AG04449 (cell line): ENCODE results near the gene VSTM2B.

Source experiments
- CTCF ChIA-PET: fragments of 350-600 bp; formaldehyde crosslinking; extraction: SDS; loops from one replicate; lab custom pipeline; 2021; ENCODE audit warnings: antibody characterized with exemption; lab: Yijun Ruan, JAX
- POLR2A ChIA-PET: fragments of 400-600, 350-600 bp; formaldehyde crosslinking; extraction: SDS; loops from one replicate; lab custom pipeline; 2020; ENCODE audit warnings: antibody characterized with exemption, inconsistent platforms; lab: Yijun Ruan, JAX
- DNase-seq: peaks from one replicate; pipeline ENCODE4 v3.0.0-alpha.2; 2010; ENCODE audit warnings: low read depth, low spot score
- H3K4me3 ChIP-seq: 2 replicates; pipeline ENCODE4 v1.5.1; 2011; ENCODE audit warnings: low read depth, mild to moderate bottlenecking, control low read depth, low read length
- TF ChIP-seq, protein P1 (sequence below): IDR thresholded peaks from one replicate; pipeline ENCODE4 v1.5.1; 2011; ENCODE audit warnings: mild to moderate bottlenecking, moderate library complexity, low read length, control low read depth, inconsistent platforms; ENCODE audit not compliant: insufficient read depth; ENCODE audit errors: missing control alignments

VSTM2B gene

DNA sequence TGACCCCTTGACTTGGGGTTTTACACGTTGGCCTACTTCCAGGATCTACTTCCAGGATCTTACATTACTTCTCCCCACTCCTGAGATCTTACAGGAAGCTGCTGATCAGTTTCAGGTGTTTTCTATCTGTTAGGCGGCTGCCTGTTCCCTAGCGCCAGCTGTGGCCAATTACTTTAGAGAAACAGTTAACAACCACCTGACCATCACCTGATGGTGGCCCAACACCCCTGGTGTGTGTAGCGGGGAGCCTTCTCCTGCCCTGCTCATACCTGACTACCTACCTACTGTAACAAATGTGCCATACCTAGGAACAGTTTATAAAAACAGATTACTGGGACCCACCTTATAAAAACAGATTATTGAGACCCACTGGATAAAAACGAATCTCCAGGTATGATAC lies 77.5 kb downstream of the VSTM2B start:
- POLR2A ChIA-PET = no interaction called here
- H3K4me3 ChIP-seq = no peak overlapping the region
- CTCF ChIA-PET = interaction anchor here (2.2 to 22.2 kb wide), 2 partner anchors 7 to 108 kb away, joined by 7 to 647 read pairs; partner anchors contain the start of gene C19orf12
- TF ChIP-seq, protein P1, sequence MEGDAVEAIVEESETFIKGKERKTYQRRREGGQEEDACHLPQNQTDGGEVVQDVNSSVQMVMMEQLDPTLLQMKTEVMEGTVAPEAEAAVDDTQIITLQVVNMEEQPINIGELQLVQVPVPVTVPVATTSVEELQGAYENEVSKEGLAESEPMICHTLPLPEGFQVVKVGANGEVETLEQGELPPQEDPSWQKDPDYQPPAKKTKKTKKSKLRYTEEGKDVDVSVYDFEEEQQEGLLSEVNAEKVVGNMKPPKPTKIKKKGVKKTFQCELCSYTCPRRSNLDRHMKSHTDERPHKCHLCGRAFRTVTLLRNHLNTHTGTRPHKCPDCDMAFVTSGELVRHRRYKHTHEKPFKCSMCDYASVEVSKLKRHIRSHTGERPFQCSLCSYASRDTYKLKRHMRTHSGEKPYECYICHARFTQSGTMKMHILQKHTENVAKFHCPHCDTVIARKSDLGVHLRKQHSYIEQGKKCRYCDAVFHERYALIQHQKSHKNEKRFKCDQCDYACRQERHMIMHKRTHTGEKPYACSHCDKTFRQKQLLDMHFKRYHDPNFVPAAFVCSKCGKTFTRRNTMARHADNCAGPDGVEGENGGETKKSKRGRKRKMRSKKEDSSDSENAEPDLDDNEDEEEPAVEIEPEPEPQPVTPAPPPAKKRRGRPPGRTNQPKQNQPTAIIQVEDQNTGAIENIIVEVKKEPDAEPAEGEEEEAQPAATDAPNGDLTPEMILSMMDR = no peak
- DNase-seq = no peak

DNA sequence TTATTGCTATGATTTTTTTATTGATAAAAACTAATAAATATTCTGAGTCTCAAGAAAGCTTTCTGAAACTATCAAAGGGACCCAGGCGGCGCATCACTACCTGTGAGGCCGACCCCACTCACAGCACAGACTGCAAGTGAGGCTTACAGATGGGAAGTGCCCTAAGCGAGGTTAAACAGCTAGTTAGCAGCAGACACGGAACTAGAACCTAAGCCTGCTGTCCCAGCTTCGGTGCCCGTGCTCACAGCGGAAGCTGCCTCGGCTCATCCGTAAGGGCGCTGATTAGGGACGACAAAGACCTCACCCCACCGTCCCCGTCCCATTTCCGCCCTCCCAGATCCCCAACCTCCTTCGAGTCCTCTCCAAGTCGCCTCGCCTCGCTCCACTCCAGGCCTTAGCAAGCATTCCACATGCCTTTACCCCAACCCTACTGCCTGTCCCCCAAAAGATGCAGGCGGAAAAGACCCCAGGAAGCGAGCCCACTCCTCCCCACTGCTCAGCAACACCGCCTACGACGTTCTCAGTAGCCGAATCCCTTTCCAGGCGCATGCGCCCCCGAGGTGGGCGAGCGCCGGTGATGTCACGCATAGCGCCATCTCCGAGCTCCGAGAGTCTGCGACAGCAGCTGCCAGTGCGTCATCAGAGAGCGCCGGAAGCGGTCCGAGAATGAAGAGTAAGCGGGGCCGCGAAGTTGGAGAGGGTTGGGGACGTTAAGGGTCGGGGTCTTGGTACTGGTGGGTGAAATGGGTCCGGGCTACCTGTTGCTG lies 80.0 kb downstream of the VSTM2B start, which contains the start of gene POP4:
Gene POP4, plus strand, starts transcription at position 631 of the 767 bp plus-strand sequence. Its CDS starts 36 bp downstream, at position 667.
- H3K4me3 ChIP-seq = peak within 1 kb of the TSS; percentile 95
- TF ChIP-seq, protein P1 = no peak
- POLR2A ChIA-PET = interaction anchor here (0.5 to 2.0 kb wide), 11 partner anchors 11 to 361 kb away, joined by 3 to 11 read pairs (median 4); partner anchors contain the start of genes C19orf12 and PLEKHF1
- peak; percentile 57 for DNase-seq
- CTCF ChIA-PET = interaction anchor here (1.0 to 22.2 kb wide), 8 partner anchors 9 to 124 kb away, joined by 3 to 647 read pairs (median 72); partner anchors contain the start of genes C19orf12 and PLEKHF1

DNA sequence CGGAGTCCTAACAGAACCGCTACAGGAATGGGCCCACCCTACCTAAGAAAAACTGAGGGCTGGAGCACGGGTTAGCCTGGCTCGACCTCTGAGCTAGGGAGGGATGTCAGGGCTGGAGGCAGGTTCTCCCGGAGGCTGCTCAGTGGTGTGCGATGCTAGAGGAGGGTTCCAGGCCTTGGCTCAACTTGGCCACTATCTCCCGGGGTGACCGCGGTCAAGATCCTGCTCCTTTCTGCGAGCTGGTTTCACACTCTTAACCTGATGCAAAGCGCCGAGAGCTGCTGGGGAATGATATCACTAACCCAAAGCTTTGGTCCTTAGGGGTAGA lies 80.6 kb downstream of the VSTM2B start:
- H3K4me3 ChIP-seq = peak overlapping the region; percentile 95
- TF ChIP-seq, protein P1 = no peak
- POLR2A ChIA-PET = interaction anchor here (0.6 to 2.0 kb wide), 8 partner anchors 11 to 110 kb away, joined by 3 to 11 read pairs (median 5); partner anchors contain the start of genes C19orf12 and PLEKHF1
- DNase-seq = no peak
- CTCF ChIA-PET = interaction anchor here (1.0 to 22.2 kb wide), 10 partner anchors 9 to 165 kb away, joined by 3 to 647 read pairs (median 4); partner anchors contain the start of genes C19orf12 and PLEKHF1

DNA sequence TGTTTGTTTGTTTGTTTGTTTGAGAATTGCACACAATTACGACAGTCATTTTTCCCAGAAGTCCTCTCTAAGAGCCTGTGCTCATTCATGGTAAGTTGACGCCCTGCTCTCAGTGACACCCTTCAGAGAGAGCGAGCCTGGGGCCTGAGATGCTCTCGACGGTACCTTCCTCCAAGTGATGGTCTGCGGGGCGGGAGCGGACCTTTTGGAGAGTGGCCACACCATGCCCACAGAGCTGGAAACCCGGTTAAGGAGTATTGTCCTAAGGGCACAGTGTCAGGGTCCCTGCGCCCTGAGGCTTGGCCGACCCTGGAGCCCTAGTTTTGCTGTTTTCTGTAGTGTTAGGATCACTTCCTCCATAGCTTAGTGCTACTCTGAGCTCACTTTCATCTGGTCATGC lies 83.8 kb downstream of the VSTM2B start:
- TF ChIP-seq, protein P1 = no peak
- ChIA-PET CTCF (interaction anchor here (1.3 to 22.2 kb wide), 15 partner anchors 8 to 121 kb away, joined by 3 to 647 read pairs (median 17); partner anchors contain the start of genes C19orf12 and PLEKHF1), POLR2A (interaction anchor here (1.0 to 1.6 kb wide), 2 partner anchors 104 to 107 kb away, joined by 3 to 9 read pairs; no protein-coding TSS in a partner anchor)
- no peak overlapping the region for H3K4me3 ChIP-seq
- DNase-seq = no peak

DNA sequence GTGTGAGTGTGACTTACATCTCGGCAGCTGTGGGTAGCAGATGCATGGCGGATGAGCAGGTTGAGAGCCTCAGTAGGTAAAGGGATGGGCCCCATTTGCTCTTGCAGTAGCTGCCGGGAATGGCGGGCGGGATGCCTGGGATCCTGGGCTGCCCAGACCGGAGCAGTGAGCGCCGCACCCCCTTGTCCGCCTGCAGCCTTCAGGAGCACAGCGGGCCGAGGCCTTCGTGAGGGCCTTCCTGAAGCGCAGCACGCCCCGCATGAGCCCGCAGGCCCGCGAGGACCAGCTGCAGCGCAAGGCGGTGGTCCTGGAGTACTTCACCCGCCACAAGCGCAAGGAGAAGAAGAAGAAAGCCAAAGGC lies 84.4 kb downstream of the VSTM2B start:
- TF ChIP-seq, protein P1 = no peak
- CTCF ChIA-PET = interaction anchor here (0.6 to 22.2 kb wide), 30 partner anchors 8 to 336 kb away, joined by 3 to 647 read pairs (median 6); partner anchors contain the start of genes C19orf12 and PLEKHF1
- POLR2A ChIA-PET = interaction anchor here (1.0 to 1.6 kb wide), 3 partner anchors 52 to 106 kb away, joined by 3 to 9 read pairs (median 3); no protein-coding TSS in a partner anchor
- no peak for DNase-seq
- H3K4me3 ChIP-seq = no peak overlapping the region
